ENCODE results near the gene METTL16. TPM values are rescaled to one million over a fixed set of nuclear protein-coding genes. Genes with fewer than 3 reads are reported as not detected.

Gene METTL16
- total RNA-seq, 1 donor from 2014 or later = 22.6 TPM

GRCh38 chr17:2485543-2485942, 26.1 kb downstream of the METTL16 start:
- Mint-ChIP-seq H3K27ac (ENCODE audit: unreplicated experiment) (no peak overlapping the region), H3K36me3 (ENCODE audit: unreplicated experiment) (no peaks in the 10 kb centered on the region), H3K27me3 (ENCODE audit: unreplicated experiment) (peaks cover 1% of the 10 kb centered on the region), H3K4me1 (ENCODE audit: low read depth, unreplicated experiment) (peaks cover 9% of the 10 kb centered on the region), H3K4me3 (ENCODE audit: unreplicated experiment) (no peak overlapping the region), H3K9me3 (ENCODE audit: unreplicated experiment) (no peaks in the 10 kb centered on the region)
- TF ChIP-seq CTCF (IDR thresholded peaks at IDR 0.05; ENCODE audit: partially characterized antibody, unreplicated experiment) = no peak
- no peak for DNase-seq

GRCh38 chr17:2484876-2485275, 26.8 kb downstream of the METTL16 start:
- no peak overlapping the region for H3K27ac Mint-ChIP-seq (ENCODE audit: unreplicated experiment)
- H3K27me3 Mint-ChIP-seq (ENCODE audit: unreplicated experiment) = peaks cover 1% of the 10 kb centered on the region
- TF ChIP-seq CTCF (IDR thresholded peaks at IDR 0.05; ENCODE audit: partially characterized antibody, unreplicated experiment) = no peak
- no peaks in the 10 kb centered on the region for H3K9me3 Mint-ChIP-seq (ENCODE audit: unreplicated experiment)
- DNase-seq = peak; percentile 81
- H3K36me3 Mint-ChIP-seq (ENCODE audit: unreplicated experiment) = no peaks in the 10 kb centered on the region
- H3K4me1 Mint-ChIP-seq (ENCODE audit: low read depth, unreplicated experiment) = peaks cover 9% of the 10 kb centered on the region
- H3K4me3 Mint-ChIP-seq (ENCODE audit: unreplicated experiment) = no peak overlapping the region

- H3K27me3 Mint-ChIP-seq (ENCODE audit: unreplicated experiment) = peaks cover 1% of the 10 kb centered on the region
- no peaks in the 10 kb centered on the region for H3K9me3 Mint-ChIP-seq (ENCODE audit: unreplicated experiment)
- no peak for DNase-seq
- no peak overlapping the region for H3K27ac Mint-ChIP-seq (ENCODE audit: unreplicated experiment)
- no peak for TF ChIP-seq CTCF (IDR thresholded peaks at IDR 0.05; ENCODE audit: partially characterized antibody, unreplicated experiment)
- peaks cover 9% of the 10 kb centered on the region for H3K4me1 Mint-ChIP-seq (ENCODE audit: low read depth, unreplicated experiment)
- H3K36me3 Mint-ChIP-seq (ENCODE audit: unreplicated experiment) = no peaks in the 10 kb centered on the region
- no peak overlapping the region for H3K4me3 Mint-ChIP-seq (ENCODE audit: unreplicated experiment)
Measured at GRCh38 chr17:2483084-2483483, 28.6 kb downstream of the METTL16 start.

- H3K36me3 Mint-ChIP-seq (ENCODE audit: unreplicated experiment) = no peaks in the 10 kb centered on the region
- peaks cover 1% of the 10 kb centered on the region for H3K27me3 Mint-ChIP-seq (ENCODE audit: unreplicated experiment)
- no peaks in the 10 kb centered on the region for H3K9me3 Mint-ChIP-seq (ENCODE audit: unreplicated experiment)
- no peak overlapping the region for H3K27ac Mint-ChIP-seq (ENCODE audit: unreplicated experiment)
- TF ChIP-seq CTCF (IDR thresholded peaks at IDR 0.05; ENCODE audit: partially characterized antibody, unreplicated experiment) = no peak
- H3K4me3 Mint-ChIP-seq (ENCODE audit: unreplicated experiment) = no peak overlapping the region
- peaks cover 11% of the 10 kb centered on the region for H3K4me1 Mint-ChIP-seq (ENCODE audit: low read depth, unreplicated experiment)
- DNase-seq = no peak
Measured at GRCh38 chr17:2482218-2482617, 29.5 kb downstream of the METTL16 start.

- H3K4me1 Mint-ChIP-seq (ENCODE audit: low read depth, unreplicated experiment) = peaks cover 11% of the 10 kb centered on the region
Measured at GRCh38 chr17:2481760-2482159, 29.9 kb downstream of the METTL16 start.

More at GRCh38 chr17:2481760-2482159, 29.9 kb downstream of the METTL16 start:
- H3K27ac Mint-ChIP-seq (ENCODE audit: unreplicated experiment) = no peak overlapping the region
- no peaks in the 10 kb centered on the region for H3K9me3 Mint-ChIP-seq (ENCODE audit: unreplicated experiment)
- no peak for DNase-seq
- no peaks in the 10 kb centered on the region for H3K27me3 Mint-ChIP-seq (ENCODE audit: unreplicated experiment)
- no peak overlapping the region for H3K4me3 Mint-ChIP-seq (ENCODE audit: unreplicated experiment)
- H3K36me3 Mint-ChIP-seq (ENCODE audit: unreplicated experiment) = no peaks in the 10 kb centered on the region
- TF ChIP-seq CTCF (IDR thresholded peaks at IDR 0.05; ENCODE audit: partially characterized antibody, unreplicated experiment) = no peak

Data from glutamatergic neuron (in vitro differentiated cells).